H1 (cell line): ENCODE measurements around the gene CWC25. TPM values are rescaled to one million over a fixed set of nuclear protein-coding genes. Genes with fewer than 3 reads are reported as not detected.
A peak's percentile ranks its signal among the peaks of the same experiment; 100 is the strongest.

Experiments used
- CTCF ChIA-PET: fragments of 300-600 bp; sonication (Branson Sonifier 250); formaldehyde crosslinking; loops from one replicate; lab custom pipeline; 2021; ENCODE audit not compliant: partially characterized antibody; lab: Charles Lee
- POLR2A ChIA-PET: fragments of 300-600 bp; sonication (Branson Sonifier 250); formaldehyde crosslinking; loops from one replicate; lab custom pipeline; 2021; ENCODE audit warnings: inconsistent platforms; ENCODE audit not compliant: partially characterized antibody; lab: Charles Lee
- DNase-seq, 2 experiments: peaks; one replicate each; pipeline versions ENCODE4 v3.0.0 to v3.0.0-alpha.2; 2010 to 2022; ENCODE audit warnings: low spot score in 2 of 2, low read depth in 1 of 2, mixed read lengths in 1 of 2
- FAIRE-seq: peaks from 2 replicates; lab custom pipeline; 2011; peaks lifted over from hg19 to GRCh38; lab: Jason Lieb, UNC
- H2AFZ ChIP-seq: 2 replicates; pipeline ENCODE4 v1.8.1; 2012; ENCODE audit warnings: low read length, inconsistent platforms
- H2AK5ac ChIP-seq: 2 replicates; pipeline ENCODE4 v1.6.1; 2013; ENCODE audit warnings: low read depth, low read length
- H2BK120ac ChIP-seq: replicated peaks from 2 replicates; pipeline ENCODE3; 2013; ENCODE audit warnings: low read depth, low read length, inconsistent platforms
- H2BK12ac ChIP-seq: 2 replicates; pipeline ENCODE4 v1.6.1; 2013; ENCODE audit warnings: low read depth, low read length
- H2BK15ac ChIP-seq: 2 replicates; pipeline ENCODE4 v1.6.1; 2013; ENCODE audit warnings: low read length
- H2BK20ac ChIP-seq: 2 replicates; pipeline ENCODE4 v1.6.1; 2013; ENCODE audit warnings: low read length
- H2BK5ac ChIP-seq: 2 replicates; pipeline ENCODE4 v1.6.1; 2013; ENCODE audit warnings: low read depth, low read length
- H3K14ac ChIP-seq: 2 replicates; pipeline ENCODE4 v1.6.1; 2013; ENCODE audit warnings: inconsistent platforms; ENCODE audit not compliant: insufficient read length
- H3K18ac ChIP-seq: 2 replicates; pipeline ENCODE4 v1.6.1; 2013; ENCODE audit warnings: low read length; ENCODE audit errors: extremely low read depth
- H3K23ac ChIP-seq: 2 replicates; pipeline ENCODE4 v1.6.1; 2013; ENCODE audit warnings: inconsistent platforms; ENCODE audit not compliant: insufficient read length
- H3K23me2 ChIP-seq: 2 replicates; pipeline ENCODE4 v1.6.1; 2013; ENCODE audit warnings: low read depth, low read length
- H3K27ac ChIP-seq: 2 replicates; pipeline ENCODE4 v1.6.1; 2011; ENCODE audit warnings: low read depth, low read length, inconsistent platforms
- H3K27me3 ChIP-seq, 4 experiments: replicated peaks in 1 of 4; 1 replicate in 1 of 4; 2 replicates in 3 of 4; pipeline versions ENCODE4 v1.6.1 to v1.8.1; 2011 to 2013; ENCODE audit warnings: low read length in 3 of 4, mild to moderate bottlenecking in 3 of 4, inconsistent platforms in 2 of 4, mixed read lengths in 2 of 4, moderate library complexity in 1 of 4; ENCODE audit not compliant: control insufficient read depth in 3 of 4, insufficient read depth in 3 of 4; ENCODE audit errors: extremely low read depth in 1 of 4
- H3K36me3 ChIP-seq, 4 experiments: 2 replicates each; pipeline versions ENCODE4 v1.6.1 to v1.8.1; 2011 to 2013; ENCODE audit warnings: mild to moderate bottlenecking in 4 of 4, low read length in 3 of 4, moderate library complexity in 2 of 4, control low read depth in 1 of 4, inconsistent platforms in 1 of 4; ENCODE audit not compliant: insufficient read depth in 4 of 4, control insufficient read depth in 2 of 4
- H3K4ac ChIP-seq: replicated peaks from 2 replicates; pipeline ENCODE3; 2013; ENCODE audit warnings: low read length, low read depth, mixed read lengths, inconsistent platforms; ENCODE audit not compliant: insufficient read length
- H3K4me1 ChIP-seq, 4 experiments: replicated peaks in 1 of 4; 1 replicate in 1 of 4; 2 replicates in 3 of 4; pipeline versions ENCODE4 v1.6.1 to v1.8.1; 2011 to 2013; ENCODE audit warnings: low read length in 3 of 4, inconsistent platforms in 2 of 4, mixed read lengths in 1 of 4; ENCODE audit not compliant: insufficient read depth in 4 of 4, control insufficient read depth in 3 of 4
- H3K4me2 ChIP-seq, 2 experiments: 2 replicates each; pipeline versions ENCODE4 v1.6.1 to v1.8.1; 2011 to 2013; ENCODE audit warnings: low read depth in 2 of 2, low read length in 2 of 2, control low read depth in 1 of 2, inconsistent platforms in 1 of 2, mild to moderate bottlenecking in 1 of 2; ENCODE audit not compliant: insufficient read depth in 1 of 2
- H3K4me3 ChIP-seq, 4 experiments: fragments of 200-600, 300-600 bp in 1 of 4; sonication (generic), shearing (Covaris generic), sonication (Bioruptor Twin) in 1 of 4; 2 replicates each; pipeline versions ENCODE4 v1.5.1 to v1.8.1; 2011 to 2016; ENCODE audit warnings: low read length in 4 of 4, low read depth in 3 of 4, control low read depth in 2 of 4, inconsistent platforms in 2 of 4, mild to moderate bottlenecking in 2 of 4, mixed read lengths in 1 of 4, moderate library complexity in 1 of 4; ENCODE audit not compliant: insufficient read depth in 2 of 4; ENCODE audit errors: extremely low read depth in 1 of 4
- H3K56ac ChIP-seq: replicated peaks from 2 replicates; pipeline ENCODE3; 2013; ENCODE audit warnings: low read depth, mild to moderate bottlenecking, mixed read lengths, low read length, inconsistent platforms; ENCODE audit not compliant: insufficient read length
- H3K79me1 ChIP-seq: 2 replicates; pipeline ENCODE4 v1.6.1; 2013; ENCODE audit warnings: low read depth, low read length, control low read depth
- H3K79me2 ChIP-seq, 2 experiments: 2 replicates each; pipeline versions ENCODE4 v1.6.1 to v1.8.1; 2012 to 2013; ENCODE audit warnings: low read length in 2 of 2, mild to moderate bottlenecking in 2 of 2, inconsistent platforms in 1 of 2; ENCODE audit not compliant: insufficient read depth in 2 of 2, control insufficient read depth in 1 of 2
- H3K9ac ChIP-seq, 4 experiments: replicated peaks in 1 of 4; 1 replicate in 1 of 4; 2 replicates in 3 of 4; pipeline versions ENCODE4 v1.6.1 to v1.8.1; 2011 to 2013; ENCODE audit warnings: low read depth in 3 of 4, low read length in 3 of 4, control low read depth in 2 of 4, mild to moderate bottlenecking in 2 of 4, moderate library complexity in 2 of 4, inconsistent platforms in 1 of 4; ENCODE audit errors: extremely low read depth in 1 of 4
- H3K9me3 ChIP-seq, 2 experiments: 2 replicates each; pipeline versions ENCODE4 v1.6.1 to v1.8.1; 2012 to 2013; ENCODE audit warnings: mild to moderate bottlenecking in 2 of 2, moderate library complexity in 2 of 2, control low read depth in 1 of 2, inconsistent platforms in 1 of 2, low read depth in 1 of 2, low read length in 1 of 2, mixed read lengths in 1 of 2; ENCODE audit not compliant: insufficient read depth in 2 of 2
- H4K20me1 ChIP-seq, 2 experiments: replicated peaks in 1 of 2; 2 replicates each; pipeline versions ENCODE3 to v1.8.1; 2011 to 2013; ENCODE audit warnings: inconsistent platforms in 2 of 2, low read length in 2 of 2, mild to moderate bottlenecking in 1 of 2; ENCODE audit not compliant: insufficient read depth in 2 of 2, control insufficient read depth in 1 of 2
- H4K5ac ChIP-seq: 2 replicates; pipeline ENCODE4 v1.6.1; 2013; ENCODE audit warnings: low read length, low read depth, mixed read lengths, inconsistent platforms; ENCODE audit not compliant: insufficient read length
- H4K8ac ChIP-seq: 2 replicates; pipeline ENCODE4 v1.8.0; 2013; ENCODE audit warnings: mild to moderate bottlenecking, moderate library complexity, low read length, inconsistent platforms; ENCODE audit not compliant: insufficient read depth; ENCODE audit errors: extremely low read depth
- H4K91ac ChIP-seq: replicated peaks from 2 replicates; pipeline ENCODE3; 2013; ENCODE audit warnings: low read length, mixed read lengths, inconsistent platforms; ENCODE audit not compliant: insufficient read length
- ASH2L ChIP-seq: fragments of 200-600, 300-600 bp; sonication (generic); IDR thresholded peaks from one replicate; pipeline ENCODE4 v1.7.1; 2017; ENCODE audit warnings: low read length
- HDAC2 ChIP-seq, 2 experiments: fragments of 300-600 bp in 1 of 2; sonication (generic) in 1 of 2; IDR thresholded peaks; 2 replicates each; pipeline ENCODE4 v1.6.1; 2011 to 2012; ENCODE audit warnings: low read depth in 2 of 2, low read length in 2 of 2, mild to moderate bottlenecking in 2 of 2, moderate library complexity in 2 of 2, borderline replicate concordance in 1 of 2, inconsistent platforms in 1 of 2
- PHF8 ChIP-seq: fragments of 200-600 bp; sonication (generic); conservative IDR thresholded peaks from 2 replicates; pipeline ENCODE4 v1.7.1; 2012; ENCODE audit warnings: low read depth, mild to moderate bottlenecking, inconsistent platforms, low read length, moderate library complexity
- RBBP5 ChIP-seq: IDR thresholded peaks from 2 replicates; pipeline ENCODE4 v1.7.1; 2012; ENCODE audit warnings: low read depth, mild to moderate bottlenecking, inconsistent platforms, low read length, moderate library complexity, borderline replicate concordance
- TEAD4 ChIP-seq: IDR thresholded peaks from 2 replicates; pipeline ENCODE4 v1.6.1; 2012; ENCODE audit warnings: low read depth, low read length, inconsistent platforms, mixed read lengths
- WGBS, 2 experiments: shearing (Covaris generic) in 1 of 2; methylation state at CpG; one replicate each; pipeline versions ENCODE4 v1.1.6 to v1.1.7; 2013 to 2015; ENCODE audit warnings: low lambda C conversion rate in 2 of 2, mixed read lengths in 2 of 2, inconsistent platforms in 1 of 2, low coverage in 1 of 2, missing lambda C conversion rate in 1 of 2; ENCODE audit not compliant: insufficient replicate concordance in 2 of 2, insufficient coverage in 1 of 2, insufficient read length in 1 of 2; ENCODE audit errors: extremely low coverage in 1 of 2, missing lambda C conversion rate in 1 of 2; 5-methylcytosine and 5-hydroxymethylcytosine counted together
- polyA plus RNA-seq, 7 experiments: library from polyadenylated mRNA; depleted of rRNA in 3 of 7; stranded (reverse) in 5 of 7; unstranded in 2 of 7; fragments of >200 nt in 5 of 7; fragments of 200-250 nt in 2 of 7; gene quantifications; 1 replicate in 5 of 7; 2 replicates in 1 of 7; 4 replicates in 1 of 7; pipeline versions ENCODE4 v1.2.1 to v1.2.3, GENCODE V29; 2011 to 2013; ENCODE audit warnings: missing spikeins in 2 of 7, mixed read lengths in 2 of 7
- total RNA-seq: library from RNA; stranded (reverse); fragmentation: NEBNext Ultra II Directional; extraction: Animal tissue kit (Norgen Biotek cat#: 25700); gene quantifications from 2 replicates; pipeline ENCODE4 v1.2.1, GENCODE V29; 2021

The CWC25 gene
- total and polyA plus RNA-seq, 2 of the 8 experiments (the other 6 are each of a cell fraction or from before 2014, with no cell fraction given) = 11.1 to 13.1 TPM

DNA sequence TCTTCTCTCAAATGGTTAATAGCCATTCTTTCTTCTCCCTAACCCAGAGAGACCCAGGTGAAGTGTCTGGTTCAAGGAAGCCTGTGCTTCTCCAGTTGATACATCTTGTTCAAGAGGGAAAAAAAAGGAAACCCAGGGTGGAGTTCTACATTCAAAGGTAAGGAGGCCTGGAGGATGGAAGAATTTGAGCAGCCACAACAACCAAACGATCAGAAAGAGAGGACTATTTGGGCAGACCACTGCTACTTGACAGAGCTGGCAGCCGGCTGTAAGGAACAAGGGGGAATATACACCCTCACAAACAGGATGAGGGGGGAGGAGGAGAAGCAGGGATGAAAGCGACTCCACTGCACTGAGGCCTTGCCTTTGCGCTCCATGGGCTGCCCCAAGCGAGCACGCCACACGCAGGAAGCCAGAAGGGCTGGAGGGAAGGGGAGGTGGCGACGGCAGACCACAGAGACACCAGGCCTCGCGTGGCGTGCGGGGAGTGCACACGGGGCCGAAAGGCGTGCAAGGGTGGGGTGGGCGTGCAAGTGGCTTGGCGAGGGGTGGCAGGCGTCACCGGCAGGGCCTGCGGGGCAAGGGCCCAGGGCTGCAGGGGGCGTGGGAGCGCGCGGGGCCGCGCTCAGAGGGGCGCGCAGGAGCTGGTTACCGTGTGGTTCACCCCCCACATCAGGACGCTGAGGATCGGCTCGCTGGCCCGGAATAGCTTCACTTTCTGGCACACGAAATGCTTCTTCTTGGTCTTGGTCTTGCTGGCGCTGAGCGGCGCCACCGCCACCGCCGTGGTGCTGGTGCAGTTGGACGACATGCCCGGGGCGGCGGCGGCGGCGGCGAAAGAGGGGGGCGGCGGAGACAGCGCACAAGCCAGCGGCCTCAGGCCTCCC, 26.3 kb downstream of the CWC25 start:
- no peak overlapping the region; the same call in 1 of the 2 replicates for H2AFZ ChIP-seq

More for the DNA sequence above, 26.3 kb downstream of the CWC25 start:
- Histone ChIP-seq H3K27me3 (no peaks in the 10 kb centered on the region), H2BK20ac (no peak overlapping the region; the same call in 1 of the 2 replicates), H3K4me1 (peaks cover 5 to 8% (median 5%) of the 10 kb centered on the region in 4 experiments; a peak in 4 of 7 replicates), H3K23ac (no peak overlapping the region), H4K20me1 (peaks cover 4 to 18% of the 10 kb centered on the region in 2 experiments), H3K79me1 (peaks cover 27% of the 10 kb centered on the region), H3K4ac (peak overlapping the region; percentile 73), H3K27ac (peak overlapping the region; percentile 57), H2AK5ac (peak overlapping the region; percentile 61; the same call in 1 of the 2 replicates), H3K4me2 (peak overlapping the region; percentile 84 to 86), H2BK15ac (peak overlapping the region; percentile 95; the same call in 1 of the 2 replicates), H3K18ac (peak overlapping the region; percentile 98), H4K91ac (peak overlapping the region; percentile 96), H2BK120ac (no peak overlapping the region), H3K9ac (peak overlapping the region; percentile 1 to 83 (median 75); a peak in 6 of 7 replicates), H4K8ac (peak overlapping the region; percentile 81; the same call in 1 of the 2 replicates), H3K14ac (no peak overlapping the region), H4K5ac (peak overlapping the region; percentile 59), H2BK5ac (peak overlapping the region; percentile 91), H3K9me3 (no peaks in the 10 kb centered on the region), H3K36me3 (peaks cover 3 to 20% (median 14%) of the 10 kb centered on the region in 4 experiments; a peak in 5 of 8 replicates), H3K23me2 (peaks cover 4% of the 10 kb centered on the region), H3K4me3 (peak overlapping the region; percentile 79 to 90 (median 82)), H2BK12ac (peak overlapping the region; percentile 60; the same call in 1 of the 2 replicates), H3K56ac (peak overlapping the region; percentile 51), H3K79me2 (peaks cover 16 to 48% of the 10 kb centered on the region in 2 experiments)
- DNase-seq = no peak
- 3% methylated on average over 15 of the region's 53 CpGs; no CpG with 5 or more reads in 1 of the 2 experiments for WGBS, 2 experiments
- no peak for FAIRE-seq
- ChIA-PET POLR2A (interaction anchor here (0.6 to 3.6 kb wide), 18 partner anchors 10 to 265 kb away, joined by 3 to 16 read pairs (median 4); partner anchors contain the start of genes CWC25, LASP1, LASP1NB and RPL23), CTCF (no interaction called here)
- TF ChIP-seq TEAD4 = no peak
- TF ChIP-seq HDAC2 (IDR thresholded peaks at IDR 0.05; ENCODE audit: borderline replicate concordance in 1 of 2, low read depth in 2 of 2, low read length in 2 of 2) = no peak; a peak in 1 of 4 replicates
- peak; percentile 75 for TF ChIP-seq ASH2L
- TF ChIP-seq RBBP5 = peak; percentile 32; the same call in 1 of the 2 replicates
- 0 out of 2 replicates have a peak, but pooled peaks have one; percentile 27 for TF ChIP-seq PHF8
